Measurements from ENCODE around the gene RFFL.

Gene RFFL

GRCh38 chr17:35088881-35089585 lies 25.5 kb upstream of the RFFL start:
- H3K27me3 ChIP-seq (ENCODE audit: low read depth, low read length) = no peaks in the 10 kb centered on the region
- no peaks in the 10 kb centered on the region for H3K36me3 ChIP-seq (replicated peaks; ENCODE audit: low read depth, low read length)
- TF ChIP-seq EZH2phosphoT487 (IDR thresholded peaks at IDR 0.05; ENCODE audit: low read depth) (no peak), CTCF (IDR thresholded peaks at IDR 0.05; ENCODE audit: low read depth, low read length) (peak; percentile 71)
- peak overlapping the region; percentile 90 for H3K9ac ChIP-seq (ENCODE audit: low read length)
- peaks cover 21% of the 10 kb centered on the region for H3K4me1 ChIP-seq (ENCODE audit: low read length)
- no peaks in the 10 kb centered on the region for H3K9me3 ChIP-seq (ENCODE audit: insufficient read depth, low read length)
- peak overlapping the region; percentile 91 for H3K4me3 ChIP-seq (ENCODE audit: low read length)
- H4K20me1 ChIP-seq (ENCODE audit: insufficient read depth, low read length) = no peaks in the 10 kb centered on the region
- H2AFZ ChIP-seq (ENCODE audit: low read depth, low read length) = peak overlapping the region; percentile 69
- H3K4me2 ChIP-seq (ENCODE audit: low read length) = peak overlapping the region; percentile 91
- peak overlapping the region; percentile 86 for H3K27ac ChIP-seq (ENCODE audit: low read length)
- H3K79me2 ChIP-seq (ENCODE audit: low read length) = peaks cover 46% of the 10 kb centered on the region

- no peaks in the 10 kb centered on the region for H3K36me3 ChIP-seq (replicated peaks; ENCODE audit: low read depth, low read length)
- no peaks in the 10 kb centered on the region for H3K9me3 ChIP-seq (ENCODE audit: insufficient read depth, low read length)
- no peaks in the 10 kb centered on the region for H4K20me1 ChIP-seq (ENCODE audit: insufficient read depth, low read length)
- no peaks in the 10 kb centered on the region for H3K27me3 ChIP-seq (ENCODE audit: low read depth, low read length)
- H3K27ac ChIP-seq (ENCODE audit: low read length) = peak overlapping the region; percentile 86
- TF ChIP-seq EZH2phosphoT487 (IDR thresholded peaks at IDR 0.05; ENCODE audit: low read depth) (no peak), CTCF (IDR thresholded peaks at IDR 0.05; ENCODE audit: low read depth, low read length) (peak; percentile 10; the same call in 1 of the 2 replicates)
- H3K4me1 ChIP-seq (ENCODE audit: low read length) = peaks cover 21% of the 10 kb centered on the region
- peaks cover 52% of the 10 kb centered on the region for H3K79me2 ChIP-seq (ENCODE audit: low read length)
- 0 out of 2 replicates have a peak overlapping the region, but pooled peaks have one; percentile 3 for H2AFZ ChIP-seq (ENCODE audit: low read depth, low read length)
- H3K9ac ChIP-seq (ENCODE audit: low read length) = peak overlapping the region; percentile 90
- peak overlapping the region; percentile 70 for H3K4me2 ChIP-seq (ENCODE audit: low read length)
- peak overlapping the region; percentile 91 for H3K4me3 ChIP-seq (ENCODE audit: low read length)
Observed at GRCh38 chr17:35088356-35088880, 24.9 kb upstream of the RFFL start.

GRCh38 chr17:35087731-35088355 lies 24.3 kb upstream of the RFFL start:
- Histone ChIP-seq H3K9ac (ENCODE audit: low read length) (peak overlapping the region; percentile 90), H3K4me1 (ENCODE audit: low read length) (peaks cover 26% of the 10 kb centered on the region), H3K79me2 (ENCODE audit: low read length) (peaks cover 57% of the 10 kb centered on the region), H3K36me3 (replicated peaks; ENCODE audit: low read depth, low read length) (no peaks in the 10 kb centered on the region), H2AFZ (ENCODE audit: low read depth, low read length) (no peak overlapping the region), H3K4me2 (ENCODE audit: low read length) (peak overlapping the region; percentile 70), H3K4me3 (ENCODE audit: low read length) (peak overlapping the region; percentile 91), H4K20me1 (ENCODE audit: insufficient read depth, low read length) (no peaks in the 10 kb centered on the region), H3K27me3 (ENCODE audit: low read depth, low read length) (no peaks in the 10 kb centered on the region), H3K9me3 (ENCODE audit: insufficient read depth, low read length) (no peaks in the 10 kb centered on the region), H3K27ac (ENCODE audit: low read length) (peak overlapping the region; percentile 86)
- no peak for TF ChIP-seq EZH2phosphoT487 (IDR thresholded peaks at IDR 0.05; ENCODE audit: low read depth)
- TF ChIP-seq CTCF (IDR thresholded peaks at IDR 0.05; ENCODE audit: low read depth, low read length) = no peak

GRCh38 chr17:35086931-35087573 lies 23.5 kb upstream of the RFFL start:
- H4K20me1 ChIP-seq (ENCODE audit: insufficient read depth, low read length) = no peaks in the 10 kb centered on the region
- TF ChIP-seq EZH2phosphoT487 (IDR thresholded peaks at IDR 0.05; ENCODE audit: low read depth) (no peak), CTCF (IDR thresholded peaks at IDR 0.05; ENCODE audit: low read depth, low read length) (no peak)
- H3K4me3 ChIP-seq (ENCODE audit: low read length) = peak overlapping the region; percentile 91
- no peaks in the 10 kb centered on the region for H3K36me3 ChIP-seq (replicated peaks; ENCODE audit: low read depth, low read length)
- peak overlapping the region; percentile 86; the same call in 1 of the 2 replicates for H3K27ac ChIP-seq (ENCODE audit: low read length)
- H3K9me3 ChIP-seq (ENCODE audit: insufficient read depth, low read length) = no peaks in the 10 kb centered on the region
- H3K27me3 ChIP-seq (ENCODE audit: low read depth, low read length) = no peaks in the 10 kb centered on the region
- peak overlapping the region; percentile 90 for H3K9ac ChIP-seq (ENCODE audit: low read length)
- no peak overlapping the region for H2AFZ ChIP-seq (ENCODE audit: low read depth, low read length)
- H3K4me1 ChIP-seq (ENCODE audit: low read length) = peaks cover 34% of the 10 kb centered on the region
- H3K79me2 ChIP-seq (ENCODE audit: low read length) = peaks cover 65% of the 10 kb centered on the region
- peak overlapping the region; percentile 70 for H3K4me2 ChIP-seq (ENCODE audit: low read length)

Data from OCI-LY3 (cell line).